H1 (cell line): ENCODE measurements around the gene MLF2.

Experiments used
- CHD2 ChIP-seq: IDR thresholded peaks from 2 replicates; pipeline ENCODE4 v1.6.1; 2012; ENCODE audit warnings: low read length, improper control_type of control experiment
- EGR1 ChIP-seq: IDR thresholded peaks from 2 replicates; pipeline ENCODE4 v1.6.1; 2011; ENCODE audit warnings: low read depth, low read length, borderline replicate concordance
- EP300 ChIP-seq, 2 experiments: IDR thresholded peaks; 1 replicate in 1 of 2; 2 replicates in 1 of 2; pipeline ENCODE4 v1.6.1; 2011 to 2012; ENCODE audit warnings: low read depth in 2 of 2, low read length in 2 of 2, mild to moderate bottlenecking in 2 of 2, borderline replicate concordance in 1 of 2, inconsistent platforms in 1 of 2, moderate library complexity in 1 of 2
- EZH2 ChIP-seq: fragments of 200-600 bp; sonication (generic); IDR thresholded peaks from 2 replicates; pipeline ENCODE4 v1.7.1; 2012; ENCODE audit warnings: low read depth, mild to moderate bottlenecking, moderate library complexity, low read length, inconsistent platforms; ENCODE audit not compliant: severe bottlenecking
- KDM1A ChIP-seq: fragments of 200-600, 300-600 bp; sonication (generic); IDR thresholded peaks from 2 replicates; pipeline ENCODE4 v1.7.1; 2016; ENCODE audit warnings: mild to moderate bottlenecking, low read length, borderline replicate concordance
- POLR2A ChIP-seq, 2 experiments: IDR thresholded peaks; 1 replicate in 1 of 2; 2 replicates in 1 of 2; pipeline ENCODE4 v1.6.1; 2011; ENCODE audit warnings: low read depth in 2 of 2, low read length in 2 of 2, mild to moderate bottlenecking in 2 of 2; ENCODE audit errors: control extremely low read depth in 1 of 2
- SAP30 ChIP-seq: fragments of 300-600 bp; sonication (generic); IDR thresholded peaks from 2 replicates; pipeline ENCODE4 v1.7.1; 2012; ENCODE audit warnings: low read length, moderate library complexity, mild to moderate bottlenecking, inconsistent platforms; ENCODE audit not compliant: insufficient read depth, insufficient replicate concordance
- SIX5 ChIP-seq: IDR thresholded peaks from 2 replicates; pipeline ENCODE4 v1.6.1; 2011; ENCODE audit warnings: mild to moderate bottlenecking, low read depth, low read length
- SP1 ChIP-seq: IDR thresholded peaks from 2 replicates; pipeline ENCODE4 v1.6.1; 2011; ENCODE audit warnings: low read depth, low read length
- TAF1 ChIP-seq: IDR thresholded peaks from 2 replicates; pipeline ENCODE4 v1.6.1; 2011; ENCODE audit warnings: mild to moderate bottlenecking, low read depth, low read length
- TF ChIP-seq, protein P1 (sequence below), 3 experiments: IDR thresholded peaks; 1 replicate in 2 of 3; 2 replicates in 1 of 3; pipeline versions ENCODE4 v1.5.1 to v1.6.1; 2011; ENCODE audit warnings: low read length in 3 of 3, mild to moderate bottlenecking in 3 of 3, inconsistent platforms in 2 of 3, low read depth in 1 of 3, moderate library complexity in 1 of 3; ENCODE audit not compliant: insufficient read depth in 1 of 3; ENCODE audit errors: control extremely low read depth in 1 of 3
- TF ChIP-seq, protein P2 (sequence below): IDR thresholded peaks from 2 replicates; pipeline ENCODE4 v1.6.1; 2011; ENCODE audit warnings: low read length, improper control_type of control experiment
- TF ChIP-seq, protein P3 (sequence below): IDR thresholded peaks from 2 replicates; pipeline ENCODE4 v1.6.1; 2012; ENCODE audit warnings: inconsistent platforms

DNA sequence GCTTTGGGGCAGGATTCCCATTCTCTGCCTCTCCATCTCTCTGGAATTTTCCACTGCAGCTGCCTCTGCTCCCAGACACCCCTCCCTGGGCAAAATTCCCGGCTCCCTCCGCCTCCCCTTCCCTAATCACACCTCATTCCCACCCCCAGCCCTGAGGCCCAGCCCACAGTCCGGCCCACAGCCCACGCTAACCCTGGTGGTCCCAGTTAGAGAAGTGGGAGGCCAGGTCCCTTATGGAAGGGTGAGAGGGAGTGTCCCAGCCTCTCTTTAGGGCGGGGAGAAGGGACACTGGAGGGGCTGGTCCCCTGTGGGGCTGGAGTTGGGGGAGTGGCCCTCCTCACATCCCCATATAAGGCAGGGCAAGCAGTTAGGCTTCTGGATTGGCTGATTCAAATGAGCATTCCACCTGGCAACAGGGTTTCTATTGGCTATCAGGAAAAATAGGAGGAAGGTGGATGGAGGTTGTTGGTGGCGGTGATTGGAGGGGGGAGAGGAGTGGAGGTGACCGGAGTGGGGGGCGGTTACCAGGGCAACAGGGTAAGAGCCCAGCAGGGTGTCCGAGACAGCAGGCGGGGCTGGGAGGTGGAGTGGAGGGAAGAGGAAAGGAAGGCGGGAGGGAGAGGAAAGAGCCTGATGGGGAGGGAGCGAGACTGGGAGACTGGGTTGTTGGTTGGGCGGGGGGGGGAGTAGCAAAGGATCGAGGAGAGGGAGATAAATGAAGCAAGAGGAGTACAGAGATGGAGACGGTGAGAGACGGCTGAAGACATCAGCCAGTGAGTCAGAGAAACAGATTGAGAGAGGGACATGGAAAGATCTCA, 11.3 kb upstream of the MLF2 start:
- TF ChIP-seq, protein P1, sequence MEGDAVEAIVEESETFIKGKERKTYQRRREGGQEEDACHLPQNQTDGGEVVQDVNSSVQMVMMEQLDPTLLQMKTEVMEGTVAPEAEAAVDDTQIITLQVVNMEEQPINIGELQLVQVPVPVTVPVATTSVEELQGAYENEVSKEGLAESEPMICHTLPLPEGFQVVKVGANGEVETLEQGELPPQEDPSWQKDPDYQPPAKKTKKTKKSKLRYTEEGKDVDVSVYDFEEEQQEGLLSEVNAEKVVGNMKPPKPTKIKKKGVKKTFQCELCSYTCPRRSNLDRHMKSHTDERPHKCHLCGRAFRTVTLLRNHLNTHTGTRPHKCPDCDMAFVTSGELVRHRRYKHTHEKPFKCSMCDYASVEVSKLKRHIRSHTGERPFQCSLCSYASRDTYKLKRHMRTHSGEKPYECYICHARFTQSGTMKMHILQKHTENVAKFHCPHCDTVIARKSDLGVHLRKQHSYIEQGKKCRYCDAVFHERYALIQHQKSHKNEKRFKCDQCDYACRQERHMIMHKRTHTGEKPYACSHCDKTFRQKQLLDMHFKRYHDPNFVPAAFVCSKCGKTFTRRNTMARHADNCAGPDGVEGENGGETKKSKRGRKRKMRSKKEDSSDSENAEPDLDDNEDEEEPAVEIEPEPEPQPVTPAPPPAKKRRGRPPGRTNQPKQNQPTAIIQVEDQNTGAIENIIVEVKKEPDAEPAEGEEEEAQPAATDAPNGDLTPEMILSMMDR (IDR thresholded peaks at IDR 0.05; ENCODE audit: control extremely low read depth in 1 of 3, insufficient read depth in 1 of 3, low read depth in 1 of 3, low read length in 3 of 3) = no peak
- TF ChIP-seq TAF1 = no peak; the same call in 1 of the 2 replicates
- peak in 1 of 2 experiments; percentile 57; a peak in 1 of 3 replicates for TF ChIP-seq EP300 (IDR thresholded peaks at IDR 0.05; ENCODE audit: borderline replicate concordance in 1 of 2, low read depth in 2 of 2, low read length in 2 of 2)
- peak; percentile 52; the same call in 1 of the 2 replicates for TF ChIP-seq EGR1
- peak; percentile 93 for TF ChIP-seq SP1
- TF ChIP-seq, protein P2, sequence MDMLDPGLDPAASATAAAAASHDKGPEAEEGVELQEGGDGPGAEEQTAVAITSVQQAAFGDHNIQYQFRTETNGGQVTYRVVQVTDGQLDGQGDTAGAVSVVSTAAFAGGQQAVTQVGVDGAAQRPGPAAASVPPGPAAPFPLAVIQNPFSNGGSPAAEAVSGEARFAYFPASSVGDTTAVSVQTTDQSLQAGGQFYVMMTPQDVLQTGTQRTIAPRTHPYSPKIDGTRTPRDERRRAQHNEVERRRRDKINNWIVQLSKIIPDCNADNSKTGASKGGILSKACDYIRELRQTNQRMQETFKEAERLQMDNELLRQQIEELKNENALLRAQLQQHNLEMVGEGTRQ = no peak
- TF ChIP-seq SAP30 = no peak
- peak; percentile 82; the same call in 1 of the 2 replicates for TF ChIP-seq CHD2
- no peak for TF ChIP-seq KDM1A
- TF ChIP-seq POLR2A (IDR thresholded peaks at IDR 0.05; ENCODE audit: control extremely low read depth in 1 of 2, low read depth in 2 of 2, low read length in 2 of 2) = peak in 1 of 2 experiments; percentile 33; a peak in 1 of 3 replicates
- no peak for TF ChIP-seq EZH2
- TF ChIP-seq, protein P3, sequence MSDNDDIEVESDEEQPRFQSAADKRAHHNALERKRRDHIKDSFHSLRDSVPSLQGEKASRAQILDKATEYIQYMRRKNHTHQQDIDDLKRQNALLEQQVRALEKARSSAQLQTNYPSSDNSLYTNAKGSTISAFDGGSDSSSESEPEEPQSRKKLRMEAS = no peak
- no peak for TF ChIP-seq SIX5
